Thoracic aorta (tissue), 2 donors: ENCODE results near the gene GNG7. TPM values are rescaled to one million over a fixed set of nuclear protein-coding genes. Genes with fewer than 3 reads are reported as not detected.
"Not testable (repeated sequence)": the region's sequence is repeated elsewhere in the genome, so short reads cannot be mapped to it uniquely, and the experiment has no call there.

ENCODE experiments used
- ATAC-seq: fragments of 150-250 bp; one replicate; pipeline ENCODE4 v1.8.0; 2017; ENCODE audit warnings: low read depth; ENCODE audit not compliant: insufficient number of reproducible peaks, low FRiP score
- DNase-seq: peaks from one replicate; pipeline ENCODE4 v3.0.0-alpha.2; 2020; ENCODE audit warnings: low spot score
- H3K27ac ChIP-seq, 2 donors: fragments of 200-600 bp; sonication (generic); 1 replicate in 1 of 2; 2 replicates in 1 of 2; pipeline ENCODE4 v1.5.1; 2016; ENCODE audit warnings: mild to moderate bottlenecking in 2 of 2, moderate library complexity in 2 of 2
- H3K27me3 ChIP-seq: fragments of 200-600 bp; sonication (generic); replicated peaks from 2 replicates; pipeline ENCODE4 v1.6.0; 2016; ENCODE audit warnings: mild to moderate bottlenecking; ENCODE audit not compliant: insufficient read depth
- H3K36me3 ChIP-seq: fragments of 200-600 bp; sonication (generic); one replicate; pipeline ENCODE4 v1.5.1; 2016
- H3K4me1 ChIP-seq, 2 donors: fragments of 200-600 bp; sonication (generic); 1 replicate in 1 of 2; 2 replicates in 1 of 2; pipeline versions ENCODE4 v1.5.1 to v1.6.0; 2016; ENCODE audit warnings: low read depth in 2 of 2, mild to moderate bottlenecking in 1 of 2; ENCODE audit not compliant: control insufficient read depth in 1 of 2
- H3K4me3 ChIP-seq: fragments of 200-600 bp; sonication (generic); 2 replicates; pipeline ENCODE4 v1.5.1; 2016; ENCODE audit warnings: mild to moderate bottlenecking
- H3K9me3 ChIP-seq: fragments of 200-600 bp; sonication (generic); 2 replicates; pipeline ENCODE4 v1.5.1; 2016
- total RNA-seq, 2 donors: library from RNA; depleted of rRNA; stranded (reverse); fragments of >200 nt; gene quantifications; one replicate each; pipeline versions ENCODE4 v1.1.0 to v1.2.3, GENCODE V29; 2016
- TF ChIP-seq, protein P1 (sequence below): fragments of 200-600 bp; sonication (generic); IDR thresholded peaks from one replicate; pipeline ENCODE4 v1.5.1; 2019; ENCODE audit warnings: antibody characterized with exemption

Gene GNG7
- total RNA-seq, 2 donors from 2014 or later = 2.3 to 3.2 TPM

DNA sequence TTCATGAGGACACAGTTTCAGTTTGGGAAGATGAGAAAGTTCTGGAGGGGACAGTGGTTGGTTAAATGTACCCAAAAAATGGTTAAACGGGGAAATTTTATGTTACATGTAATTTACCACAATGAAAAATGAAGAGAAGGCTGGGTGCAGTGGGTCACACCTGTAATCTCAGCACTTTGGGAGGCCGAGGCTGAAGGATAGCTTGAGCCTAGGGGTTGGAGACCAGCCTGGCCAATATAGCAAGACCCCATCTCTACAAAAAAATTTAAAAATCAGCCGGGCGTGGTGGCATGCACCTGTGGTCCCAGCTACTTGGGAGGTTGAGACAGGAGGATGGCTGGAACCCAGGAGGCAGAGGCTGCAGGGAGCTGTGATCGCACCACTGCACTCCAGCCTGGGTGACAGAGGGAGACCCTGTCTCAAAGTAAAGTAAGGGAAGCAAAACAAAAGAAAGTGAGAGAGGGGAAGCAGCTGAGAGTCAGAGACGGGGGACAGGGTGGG is 17.2 kb downstream of the GNG7 start:
- no peaks in the 10 kb centered on the region for H3K4me1 ChIP-seq
- DNase-seq = no peak
- no peaks in the 10 kb centered on the region for H3K9me3 ChIP-seq
- H3K4me3 ChIP-seq = no peak overlapping the region
- no peak overlapping the region for H3K27ac ChIP-seq
- TF ChIP-seq, protein P1, sequence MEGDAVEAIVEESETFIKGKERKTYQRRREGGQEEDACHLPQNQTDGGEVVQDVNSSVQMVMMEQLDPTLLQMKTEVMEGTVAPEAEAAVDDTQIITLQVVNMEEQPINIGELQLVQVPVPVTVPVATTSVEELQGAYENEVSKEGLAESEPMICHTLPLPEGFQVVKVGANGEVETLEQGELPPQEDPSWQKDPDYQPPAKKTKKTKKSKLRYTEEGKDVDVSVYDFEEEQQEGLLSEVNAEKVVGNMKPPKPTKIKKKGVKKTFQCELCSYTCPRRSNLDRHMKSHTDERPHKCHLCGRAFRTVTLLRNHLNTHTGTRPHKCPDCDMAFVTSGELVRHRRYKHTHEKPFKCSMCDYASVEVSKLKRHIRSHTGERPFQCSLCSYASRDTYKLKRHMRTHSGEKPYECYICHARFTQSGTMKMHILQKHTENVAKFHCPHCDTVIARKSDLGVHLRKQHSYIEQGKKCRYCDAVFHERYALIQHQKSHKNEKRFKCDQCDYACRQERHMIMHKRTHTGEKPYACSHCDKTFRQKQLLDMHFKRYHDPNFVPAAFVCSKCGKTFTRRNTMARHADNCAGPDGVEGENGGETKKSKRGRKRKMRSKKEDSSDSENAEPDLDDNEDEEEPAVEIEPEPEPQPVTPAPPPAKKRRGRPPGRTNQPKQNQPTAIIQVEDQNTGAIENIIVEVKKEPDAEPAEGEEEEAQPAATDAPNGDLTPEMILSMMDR = no peak
- no peaks in the 10 kb centered on the region for H3K27me3 ChIP-seq
- no peak for ATAC-seq
- no peaks in the 10 kb centered on the region for H3K36me3 ChIP-seq

DNA sequence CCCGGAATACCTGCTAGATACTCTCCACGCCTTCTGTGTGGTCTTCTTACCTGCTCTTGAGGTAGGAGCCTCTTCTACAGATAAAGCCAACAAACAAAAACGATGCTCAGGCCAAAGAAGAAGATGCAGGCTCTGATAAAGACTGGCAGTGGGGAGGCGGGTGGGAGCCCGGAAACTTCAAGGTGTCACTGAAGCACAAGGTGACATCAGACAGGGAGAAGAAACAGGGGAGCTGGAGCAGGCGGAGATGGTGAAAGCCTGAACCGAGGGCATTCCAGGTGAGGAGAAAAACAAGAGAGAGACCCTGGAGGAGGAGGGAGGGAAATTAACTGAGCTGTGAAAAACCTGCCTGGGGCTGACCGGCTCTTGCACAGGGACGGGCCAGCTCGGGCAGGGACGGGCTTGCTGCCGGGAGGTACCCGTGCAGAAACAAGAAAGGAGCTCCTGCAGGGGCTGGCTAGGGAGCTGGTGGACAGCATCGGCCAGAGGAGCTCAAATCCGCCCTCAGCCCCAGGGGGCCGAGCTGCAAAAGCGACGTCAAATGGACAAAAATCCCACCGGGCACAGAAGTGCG is 19.0 kb downstream of the GNG7 start:
- Histone ChIP-seq H3K9me3 (no peaks in the 10 kb centered on the region), H3K4me3 (no peak overlapping the region), H3K4me1 (no peaks in the 10 kb centered on the region), H3K27me3 (no peaks in the 10 kb centered on the region), H3K36me3 (no peaks in the 10 kb centered on the region), H3K27ac (no peak overlapping the region)
- ATAC-seq = no peak
- no peak for DNase-seq
- TF ChIP-seq, protein P1 = no peak

DNA sequence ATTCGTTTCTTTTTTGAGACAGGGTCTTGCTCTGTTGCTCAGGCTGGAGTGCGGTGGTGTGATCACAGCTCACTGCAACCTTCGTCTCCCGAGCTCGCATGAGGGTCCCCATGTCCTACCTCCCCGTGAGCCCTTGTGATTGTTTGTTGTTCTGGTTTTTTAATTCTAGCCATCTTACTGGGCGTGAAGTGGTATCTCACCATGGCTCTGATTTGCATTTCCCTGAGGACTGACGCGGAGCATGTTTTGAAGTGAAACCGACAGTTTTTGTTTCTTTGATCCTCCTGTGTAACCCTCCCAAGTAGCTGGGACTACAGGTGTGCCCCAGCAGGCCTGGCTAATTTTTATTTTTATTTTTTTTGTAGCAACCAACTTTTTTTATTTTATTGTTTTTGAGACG is 21.7 kb downstream of the GNG7 start:
- Histone ChIP-seq H3K9me3 (no peaks in the 10 kb centered on the region), H3K4me3 (no peak overlapping the region), H3K36me3 (no peaks in the 10 kb centered on the region), H3K27me3 (no peaks in the 10 kb centered on the region), H3K4me1 (peaks cover 0 to 2% of the 10 kb centered on the region in 2 donors), H3K27ac (no peak overlapping the region)
- no peak for ATAC-seq
- no peak for DNase-seq
- TF ChIP-seq, protein P1 = no peak

DNA sequence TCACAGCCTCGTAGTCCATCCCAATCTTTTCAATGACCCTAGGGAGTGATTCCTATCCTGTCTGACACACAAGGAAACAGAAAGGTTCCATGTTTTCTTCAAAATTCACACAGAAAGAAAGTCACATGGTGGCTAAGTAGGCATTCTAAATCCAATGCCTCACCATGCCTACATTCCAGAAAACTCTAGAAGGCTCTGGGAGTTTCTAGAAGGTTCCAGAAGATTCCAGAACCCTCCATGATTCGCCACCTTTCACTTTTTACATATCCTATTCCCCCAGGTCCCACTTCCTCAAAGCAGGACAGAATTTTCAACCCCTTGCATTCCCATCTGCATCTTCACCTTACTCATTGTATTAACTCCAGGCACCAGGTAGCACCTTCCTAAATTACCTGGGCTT is 23.1 kb downstream of the GNG7 start:
- H3K36me3 ChIP-seq = no peaks in the 10 kb centered on the region
- peaks cover 0 to 13% of the 10 kb centered on the region in 2 donors for H3K4me1 ChIP-seq
- no peak overlapping the region for H3K27ac ChIP-seq
- TF ChIP-seq, protein P1 = no peak
- H3K27me3 ChIP-seq = no peaks in the 10 kb centered on the region
- DNase-seq (no peak), ATAC-seq (no peak)
- H3K9me3 ChIP-seq = no peaks in the 10 kb centered on the region
- H3K4me3 ChIP-seq = no peak overlapping the region

DNA sequence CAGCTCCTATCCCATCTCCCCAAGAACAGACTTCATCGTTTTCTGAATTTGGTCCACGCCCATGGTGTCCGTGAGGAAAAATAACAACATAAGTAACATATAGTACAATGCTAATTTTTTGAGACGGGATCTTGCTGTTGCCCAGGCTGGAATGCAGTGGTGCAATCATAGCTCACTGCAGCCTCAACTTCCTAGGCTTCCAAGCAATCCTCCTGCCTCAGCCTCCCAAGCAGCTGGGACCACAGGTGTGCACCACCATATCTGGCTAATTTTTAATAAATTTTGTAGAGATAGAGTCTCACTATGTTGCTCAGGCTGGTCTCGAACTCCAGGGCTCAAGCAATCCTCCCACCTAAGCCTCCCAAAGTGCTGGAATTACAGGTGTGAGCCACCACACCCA is 23.5 kb downstream of the GNG7 start:
- not testable (repeated sequence) for H3K4me3 ChIP-seq, ATAC-seq, DNase-seq, H3K9me3 ChIP-seq, H3K27me3 ChIP-seq, H3K36me3 ChIP-seq, H3K27ac ChIP-seq
- H3K4me1 ChIP-seq = peaks cover 0 to 14% of the 10 kb centered on the region in 2 donors
